Colonic mucosa (tissue), 4 donors: ENCODE data around the gene IDH2. TPM values are rescaled to one million over a fixed set of nuclear protein-coding genes. Genes with fewer than 3 reads are reported as not detected.
A peak's percentile ranks its signal among the peaks of the same experiment; 100 is the strongest.

Experiments used
- DNase-seq: peaks from one replicate; pipeline ENCODE4 v3.0.0-alpha.2; 2020
- H3K27ac ChIP-seq: fragments of 200-600 bp; one replicate; pipeline ENCODE4 v1.8.0; 2021
- H3K27me3 ChIP-seq: fragments of 200-600 bp; one replicate; pipeline ENCODE4 v1.8.0; 2021
- H3K36me3 ChIP-seq: fragments of 200-600 bp; one replicate; pipeline ENCODE4 v1.8.0; 2021
- H3K4me1 ChIP-seq: fragments of 200-600 bp; one replicate; pipeline ENCODE4 v1.8.0; 2021; ENCODE audit warnings: mild to moderate bottlenecking
- H3K4me3 ChIP-seq: fragments of 200-600 bp; one replicate; pipeline ENCODE4 v1.8.0; 2021
- H3K9ac ChIP-seq, 2 donors: one replicate each; pipeline ENCODE4 v1.7.0; 2013; ENCODE audit warnings: control low read depth in 2 of 2, low read depth in 2 of 2, low read length in 2 of 2
- H3K9me3 ChIP-seq: fragments of 200-600 bp; one replicate; pipeline ENCODE4 v1.8.0; 2021
- CTCF ChIP-seq: fragments of 200-600 bp; IDR thresholded peaks from one replicate; pipeline ENCODE4 v1.8.0; 2022; ENCODE audit warnings: antibody characterized with exemption, mild to moderate bottlenecking
- intact Hi-C: fragments of 100-400 bp; cut with DNase I; formaldehyde crosslinking; loops from one replicate; pipeline ENCODE4 v1.14.1; 2022
- total RNA-seq, 2 donors: library from RNA; stranded (reverse); fragmentation: NEBNext Ultra II Directional in 1 of 2; extraction: Animal tissue kit (Norgen Biotek cat#: 25700) in 1 of 2; gene quantifications; one replicate each; pipeline ENCODE4 v1.2.1, GENCODE V29; 2021
- donor health status: healthy.
- donor health status: DM: no; HTN: no; CAD: no.
- donor health status: DM: no; HTN: no; CAD: no.

IDH2 gene
- total RNA-seq, 2 donors from 2014 or later, result 201 to 286 TPM

- Histone ChIP-seq H3K4me1 (no peaks in the 10 kb centered on the region), H3K9ac (no peak overlapping the region), H3K27me3 (no peaks in the 10 kb centered on the region), H3K4me3 (no peak overlapping the region), H3K9me3 (no peaks in the 10 kb centered on the region), H3K27ac (no peak overlapping the region), H3K36me3 (no peaks in the 10 kb centered on the region)
- no peak for TF ChIP-seq CTCF
- intact Hi-C loops, result no loop called here
- DNase-seq, result peak; percentile 50
Observed at GRCh38 chr15:90106522-90107117, 4.4 kb upstream of the IDH2 start.

GRCh38 chr15:90105521-90105920 lies 3.3 kb upstream of the IDH2 start:
- H3K36me3 ChIP-seq, result no peaks in the 10 kb centered on the region
- intact Hi-C loops, result no loop called here
- no peak overlapping the region for H3K27ac ChIP-seq
- H3K4me1 ChIP-seq, result no peaks in the 10 kb centered on the region
- H3K9ac ChIP-seq, result no peak overlapping the region
- H3K27me3 ChIP-seq, result no peaks in the 10 kb centered on the region
- no peak for DNase-seq
- no peak for TF ChIP-seq CTCF
- H3K4me3 ChIP-seq, result no peak overlapping the region
- no peaks in the 10 kb centered on the region for H3K9me3 ChIP-seq

- H3K9ac ChIP-seq, result peak overlapping the region in 1 of 2 donors; percentile 7
- intact Hi-C loops, result no loop called here
- peak; percentile 79 for DNase-seq
- H3K4me1 ChIP-seq, result no peaks in the 10 kb centered on the region
- H3K4me3 ChIP-seq, result no peak overlapping the region
- no peaks in the 10 kb centered on the region for H3K9me3 ChIP-seq
- no peak for TF ChIP-seq CTCF
- H3K27me3 ChIP-seq, result no peaks in the 10 kb centered on the region
- H3K36me3 ChIP-seq, result no peaks in the 10 kb centered on the region
- peak overlapping the region; percentile 34 for H3K27ac ChIP-seq
Observed at GRCh38 chr15:90104551-90104950, 2.3 kb upstream of the IDH2 start.

- no peaks in the 10 kb centered on the region for H3K4me1 ChIP-seq
- no peaks in the 10 kb centered on the region for H3K36me3 ChIP-seq
- no peaks in the 10 kb centered on the region for H3K27me3 ChIP-seq
- no peak for TF ChIP-seq CTCF
- H3K4me3 ChIP-seq, result no peak overlapping the region
- DNase-seq, result peak; percentile 60
- intact Hi-C loops, result no loop called here
- H3K9ac ChIP-seq, result peak overlapping the region in 1 of 2 donors; percentile 7
- H3K27ac ChIP-seq, result peak overlapping the region; percentile 34
- H3K9me3 ChIP-seq, result no peaks in the 10 kb centered on the region
Observed at GRCh38 chr15:90103701-90104329, 1.5 kb upstream of the IDH2 start.

- no peaks in the 10 kb centered on the region for H3K4me1 ChIP-seq
- intact Hi-C loops, result no loop called here
- H3K27ac ChIP-seq, result peak overlapping the region; percentile 91
- no peak for TF ChIP-seq CTCF
- peak overlapping the region; percentile 96 for H3K9ac ChIP-seq
- no peaks in the 10 kb centered on the region for H3K27me3 ChIP-seq
- no peaks in the 10 kb centered on the region for H3K36me3 ChIP-seq
- peak; percentile 58 for DNase-seq
- H3K9me3 ChIP-seq, result no peaks in the 10 kb centered on the region
- peak overlapping the region; percentile 95 for H3K4me3 ChIP-seq
Observed at GRCh38 chr15:90101130-90101968, 919 bp downstream of the IDH2 start.
